A673 (cell line): ENCODE data around the gene ARX.

ENCODE experiments used
- CTCF ChIP-seq: fragments of 300-800, 200-600 bp; sonication (generic); conservative IDR thresholded peaks from 2 replicates; pipeline ENCODE4 v1.5.1; 2017; ENCODE audit warnings: low read depth, mild to moderate bottlenecking, antibody characterized with exemption, low read length, moderate library complexity, mixed read lengths
- EZH2 ChIP-seq: fragments of 200-600 bp; sonication (generic); IDR thresholded peaks from 2 replicates; pipeline ENCODE4 v1.6.1; 2017; ENCODE audit warnings: borderline replicate concordance, low read depth, mild to moderate bottlenecking, mixed read lengths, antibody characterized with exemption, low read length; ENCODE audit not compliant: poor library complexity, severe bottlenecking

- no peak for TF ChIP-seq CTCF
- no peak for TF ChIP-seq EZH2
Observed at GRCh38 chrX:25028726-25029125, 13.0 kb upstream of the ARX start.
